Muscle layer of colon (tissue), 2 donors: ENCODE data around the gene GPC6.

ENCODE experiments used
- H3K27ac ChIP-seq: one replicate; pipeline ENCODE4 v1.7.0; 2013; ENCODE audit warnings: low read depth, mild to moderate bottlenecking, low read length, moderate library complexity
- H3K27me3 ChIP-seq, 2 donors: one replicate each; pipeline ENCODE4 v1.7.0; 2013; ENCODE audit warnings: low read length in 2 of 2, mild to moderate bottlenecking in 2 of 2; ENCODE audit not compliant: insufficient read depth in 2 of 2, control insufficient read depth in 1 of 2
- H3K36me3 ChIP-seq: one replicate; pipeline ENCODE4 v1.7.0; 2013; ENCODE audit warnings: mild to moderate bottlenecking, low read length; ENCODE audit not compliant: insufficient read depth
- H3K4me1 ChIP-seq: one replicate; pipeline ENCODE4 v1.7.0; 2013; ENCODE audit warnings: mild to moderate bottlenecking, low read length; ENCODE audit not compliant: insufficient read depth
- H3K4me3 ChIP-seq, 2 donors: one replicate each; pipeline ENCODE4 v1.7.0; 2013; ENCODE audit warnings: low read length in 2 of 2, low read depth in 1 of 2, mild to moderate bottlenecking in 1 of 2, moderate library complexity in 1 of 2
- H3K9ac ChIP-seq: one replicate; pipeline ENCODE4 v1.7.0; 2013; ENCODE audit warnings: low read length
- H3K9me3 ChIP-seq: one replicate; pipeline ENCODE4 v1.7.0; 2013; ENCODE audit warnings: mild to moderate bottlenecking, low read length
- donor health status: abdominal sarcoma.
- donor health status: Adenocarcinoma of cecum.

The GPC6 gene

DNA sequence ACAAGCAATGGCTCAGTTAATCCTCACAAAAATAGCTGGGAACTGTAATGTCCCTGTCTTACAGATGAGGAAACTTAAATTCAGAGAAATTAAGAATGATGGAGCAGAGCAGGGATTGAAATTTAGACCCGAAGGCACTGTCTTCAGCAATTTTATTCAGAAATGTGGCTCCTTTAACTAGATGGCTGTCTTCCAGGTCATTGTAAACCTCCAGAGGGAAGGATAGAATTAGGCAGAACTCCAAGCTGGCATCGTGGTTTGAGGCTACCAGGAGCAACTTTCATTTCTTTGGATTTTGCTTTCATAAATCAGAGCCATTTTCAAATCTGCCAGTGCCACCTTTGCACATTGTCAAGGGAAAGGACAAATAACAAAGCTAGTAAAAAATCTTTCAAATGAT, 913.9 kb downstream of the GPC6 start:
- Histone ChIP-seq H3K9ac (no peak overlapping the region), H3K27ac (no peak overlapping the region), H3K4me3 (no peak overlapping the region), H3K4me1 (peaks cover 7% of the 10 kb centered on the region), H3K27me3 (no peaks in the 10 kb centered on the region), H3K36me3 (no peaks in the 10 kb centered on the region), H3K9me3 (no peaks in the 10 kb centered on the region)

DNA sequence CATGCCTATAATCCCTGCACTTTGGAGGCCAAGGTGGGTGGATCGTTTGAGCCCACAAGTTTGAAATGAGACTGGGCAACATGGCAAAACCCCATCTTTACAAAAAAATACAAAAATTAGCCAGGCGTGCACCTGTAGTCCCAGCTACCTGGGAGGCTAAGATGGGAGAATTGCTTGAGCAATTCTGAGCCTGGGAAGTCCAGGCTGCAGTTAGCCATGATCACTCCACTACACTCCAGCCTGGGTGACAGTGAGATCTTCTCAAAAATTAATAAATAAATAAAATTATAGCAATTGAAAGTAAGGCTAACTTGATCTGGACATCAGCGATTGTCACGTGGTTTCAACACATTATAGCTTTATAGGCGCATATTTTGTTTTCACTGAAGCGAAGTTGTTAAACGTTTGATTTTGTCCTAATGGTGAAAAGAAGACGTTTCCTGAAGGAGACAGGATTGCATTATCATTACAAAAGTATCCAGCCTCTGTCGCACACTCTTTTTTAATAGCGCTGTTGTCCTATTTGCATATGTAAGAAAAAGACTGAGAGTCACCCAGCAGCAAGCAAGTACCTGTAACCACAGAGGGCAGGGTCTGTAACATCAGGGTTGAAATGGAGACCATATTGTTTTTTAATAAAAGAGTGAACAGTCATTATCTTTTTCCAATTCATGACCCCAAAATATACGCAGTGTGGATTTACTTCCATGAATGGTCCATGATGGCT, 917.2 kb downstream of the GPC6 start:
- no peak overlapping the region for H3K9ac ChIP-seq
- H3K4me1 ChIP-seq = peaks cover 7% of the 10 kb centered on the region
- H3K36me3 ChIP-seq = no peaks in the 10 kb centered on the region
- H3K4me3 ChIP-seq = no peak overlapping the region
- H3K27me3 ChIP-seq = no peaks in the 10 kb centered on the region
- H3K9me3 ChIP-seq = no peaks in the 10 kb centered on the region
- no peak overlapping the region for H3K27ac ChIP-seq

DNA sequence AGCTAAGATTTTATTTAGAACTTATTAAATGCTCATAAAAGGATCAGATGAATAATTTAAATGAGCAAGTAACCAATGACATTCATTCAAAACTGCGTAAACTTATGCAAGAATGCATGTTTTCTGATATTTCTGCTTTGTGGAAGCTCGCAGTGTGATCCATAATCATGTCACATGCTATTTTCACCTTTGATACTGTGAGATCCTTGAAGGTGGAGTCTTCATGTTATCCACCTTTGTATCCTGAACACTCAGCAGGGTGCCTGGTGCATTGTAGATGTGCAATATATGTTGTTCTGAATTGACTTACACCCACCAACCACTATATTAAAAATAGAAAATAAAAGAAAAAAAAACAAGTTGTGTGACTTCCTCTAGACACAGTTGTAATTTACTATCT, 919.4 kb downstream of the GPC6 start:
- no peak overlapping the region for H3K4me3 ChIP-seq
- no peaks in the 10 kb centered on the region for H3K9me3 ChIP-seq
- H3K9ac ChIP-seq = no peak overlapping the region
- H3K27me3 ChIP-seq = no peaks in the 10 kb centered on the region
- no peaks in the 10 kb centered on the region for H3K36me3 ChIP-seq
- no peaks in the 10 kb centered on the region for H3K4me1 ChIP-seq
- H3K27ac ChIP-seq = no peak overlapping the region

GRCh38 chr13:94153586-94153985, 927.0 kb downstream of the GPC6 start:
- Histone ChIP-seq H3K4me1 (no peaks in the 10 kb centered on the region), H3K27ac (no peak overlapping the region), H3K36me3 (no peaks in the 10 kb centered on the region), H3K27me3 (no peaks in the 10 kb centered on the region), H3K9me3 (no peaks in the 10 kb centered on the region), H3K9ac (no peak overlapping the region), H3K4me3 (no peak overlapping the region)

DNA sequence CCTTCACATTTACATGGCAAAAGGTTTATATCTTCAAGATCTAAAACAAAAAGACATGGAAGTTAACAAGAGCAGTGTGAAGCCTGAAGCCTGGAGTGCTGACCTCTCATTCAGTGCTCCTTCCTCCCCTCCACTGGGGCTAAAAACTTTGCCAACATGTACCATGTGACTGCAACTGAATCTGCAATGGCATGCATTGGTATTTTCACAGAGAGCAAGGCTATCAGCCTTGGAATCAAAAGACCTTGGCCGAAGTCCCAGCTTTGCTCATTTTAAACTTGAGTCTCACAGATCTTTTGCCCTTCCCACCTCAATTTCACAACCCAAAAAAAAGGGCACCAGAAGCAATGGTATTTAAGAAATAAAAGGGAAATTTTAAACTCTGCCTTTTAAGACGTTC, 927.8 kb downstream of the GPC6 start:
- no peak overlapping the region for H3K27ac ChIP-seq
- H3K4me1 ChIP-seq = no peaks in the 10 kb centered on the region
- no peak overlapping the region for H3K4me3 ChIP-seq
- H3K9me3 ChIP-seq = no peaks in the 10 kb centered on the region
- no peaks in the 10 kb centered on the region for H3K36me3 ChIP-seq
- no peaks in the 10 kb centered on the region for H3K27me3 ChIP-seq
- H3K9ac ChIP-seq = no peak overlapping the region

DNA sequence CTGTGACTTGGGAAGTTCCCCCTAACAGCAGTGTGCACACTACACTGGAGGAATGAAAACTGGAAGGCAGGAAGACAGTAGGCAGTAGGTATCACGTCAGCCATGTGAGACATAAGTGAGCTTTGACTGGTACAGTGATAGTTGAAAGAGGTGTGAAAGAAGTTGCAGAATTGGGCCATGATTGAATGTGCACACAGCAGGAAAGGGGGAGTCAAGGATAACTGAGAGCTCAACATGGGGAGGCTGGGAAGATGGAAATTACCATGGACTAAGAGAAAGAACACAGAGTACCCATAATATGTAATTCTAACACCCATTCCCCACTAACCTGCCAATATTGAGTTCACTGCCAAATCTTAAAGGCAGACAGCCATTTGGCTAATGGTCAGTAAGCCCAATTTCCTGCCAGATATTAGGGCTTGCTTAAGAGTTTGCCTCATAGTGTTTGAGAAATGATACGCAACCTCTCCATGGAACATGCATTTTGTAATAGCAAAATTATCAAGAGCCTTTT, 931.2 kb downstream of the GPC6 start:
- Histone ChIP-seq H3K36me3 (no peaks in the 10 kb centered on the region), H3K27ac (no peak overlapping the region), H3K27me3 (no peaks in the 10 kb centered on the region), H3K4me3 (no peak overlapping the region), H3K9me3 (no peaks in the 10 kb centered on the region), H3K4me1 (no peaks in the 10 kb centered on the region), H3K9ac (no peak overlapping the region)

DNA sequence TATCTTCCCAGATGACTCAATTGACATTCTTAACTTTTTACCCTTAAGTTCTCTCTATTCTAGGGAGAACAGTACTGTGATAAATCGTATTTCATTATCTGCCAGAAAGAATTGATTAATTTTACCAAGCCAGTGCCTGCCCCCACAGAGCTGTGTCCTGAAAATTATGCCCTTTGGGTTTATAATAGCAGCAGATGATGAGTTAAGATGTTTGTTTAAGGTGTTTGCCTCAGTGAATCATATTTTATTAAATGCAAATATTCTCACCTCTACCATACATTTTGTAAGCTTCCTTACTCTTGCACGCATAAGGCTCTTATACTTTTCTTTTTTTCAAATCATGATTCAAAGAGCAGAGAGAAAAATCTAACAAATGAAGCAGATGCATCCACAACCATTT, 934.3 kb downstream of the GPC6 start:
- Histone ChIP-seq H3K27me3 (no peaks in the 10 kb centered on the region), H3K27ac (no peak overlapping the region), H3K4me1 (no peaks in the 10 kb centered on the region), H3K9me3 (no peaks in the 10 kb centered on the region), H3K9ac (no peak overlapping the region), H3K36me3 (no peaks in the 10 kb centered on the region), H3K4me3 (no peak overlapping the region)

DNA sequence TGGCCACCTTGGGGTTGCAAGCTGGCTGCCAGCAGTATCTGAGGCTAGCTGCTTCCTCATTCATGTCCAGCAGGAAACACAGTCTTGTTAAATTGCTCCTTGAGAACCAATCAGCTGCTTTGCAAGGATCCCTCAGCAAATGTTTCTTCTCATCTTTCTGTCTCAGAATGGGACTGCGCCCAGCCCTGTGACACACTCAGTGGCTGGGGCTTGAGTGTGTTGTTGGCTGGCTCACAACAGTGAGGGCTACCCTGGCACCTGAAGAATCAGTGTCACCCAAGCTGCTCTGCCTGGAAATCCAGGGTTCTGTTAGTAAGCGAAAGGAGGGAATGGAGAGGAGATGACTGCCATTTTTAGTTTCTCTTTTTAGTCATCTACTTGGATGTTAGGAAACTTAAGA, 935.7 kb downstream of the GPC6 start:
- no peaks in the 10 kb centered on the region for H3K36me3 ChIP-seq
- no peaks in the 10 kb centered on the region for H3K9me3 ChIP-seq
- no peaks in the 10 kb centered on the region for H3K27me3 ChIP-seq
- H3K9ac ChIP-seq = no peak overlapping the region
- H3K27ac ChIP-seq = no peak overlapping the region
- H3K4me3 ChIP-seq = no peak overlapping the region
- no peaks in the 10 kb centered on the region for H3K4me1 ChIP-seq

- no peaks in the 10 kb centered on the region for H3K27me3 ChIP-seq
- H3K27ac ChIP-seq = no peak overlapping the region
- H3K9me3 ChIP-seq = no peaks in the 10 kb centered on the region
- H3K36me3 ChIP-seq = no peaks in the 10 kb centered on the region
- H3K4me3 ChIP-seq = no peak overlapping the region
- no peak overlapping the region for H3K9ac ChIP-seq
- H3K4me1 ChIP-seq = no peaks in the 10 kb centered on the region
Observed at GRCh38 chr13:94163535-94163934, 936.9 kb downstream of the GPC6 start.

DNA sequence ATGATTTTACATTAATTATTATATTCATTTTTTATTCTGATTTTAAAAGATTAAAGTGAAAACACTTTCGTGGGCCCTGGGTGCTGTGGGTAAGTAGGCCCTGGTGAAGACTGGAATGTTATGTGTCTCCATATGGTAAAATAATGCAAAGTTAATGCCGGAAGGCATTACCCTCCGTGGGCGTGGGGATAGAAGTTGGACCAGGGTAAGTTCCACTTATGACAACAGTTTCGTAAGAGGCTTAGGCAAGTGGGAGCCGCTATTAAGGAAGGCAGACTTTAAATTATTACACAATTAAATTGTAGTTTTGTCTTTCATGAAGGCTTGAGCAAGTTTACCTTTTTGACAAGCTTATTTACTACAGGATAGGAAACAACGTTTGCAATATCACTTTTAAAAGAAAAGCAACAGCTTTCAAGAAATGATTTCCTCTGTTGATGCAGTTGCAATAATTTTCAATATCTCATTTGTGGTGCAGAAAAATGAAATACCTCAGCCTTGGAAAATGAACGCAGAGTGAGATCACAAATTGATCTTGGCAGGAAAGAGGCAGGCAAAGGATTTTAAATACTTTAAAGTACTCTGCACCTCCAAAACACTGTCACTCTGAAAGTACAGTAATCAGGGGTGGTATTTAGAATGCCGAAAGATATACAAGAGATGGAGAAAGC, 942.3 kb downstream of the GPC6 start:
- Histone ChIP-seq H3K4me3 (no peak overlapping the region), H3K27me3 (no peaks in the 10 kb centered on the region), H3K27ac (no peak overlapping the region), H3K9me3 (no peaks in the 10 kb centered on the region), H3K4me1 (peaks cover 7% of the 10 kb centered on the region), H3K36me3 (no peaks in the 10 kb centered on the region), H3K9ac (no peak overlapping the region)

DNA sequence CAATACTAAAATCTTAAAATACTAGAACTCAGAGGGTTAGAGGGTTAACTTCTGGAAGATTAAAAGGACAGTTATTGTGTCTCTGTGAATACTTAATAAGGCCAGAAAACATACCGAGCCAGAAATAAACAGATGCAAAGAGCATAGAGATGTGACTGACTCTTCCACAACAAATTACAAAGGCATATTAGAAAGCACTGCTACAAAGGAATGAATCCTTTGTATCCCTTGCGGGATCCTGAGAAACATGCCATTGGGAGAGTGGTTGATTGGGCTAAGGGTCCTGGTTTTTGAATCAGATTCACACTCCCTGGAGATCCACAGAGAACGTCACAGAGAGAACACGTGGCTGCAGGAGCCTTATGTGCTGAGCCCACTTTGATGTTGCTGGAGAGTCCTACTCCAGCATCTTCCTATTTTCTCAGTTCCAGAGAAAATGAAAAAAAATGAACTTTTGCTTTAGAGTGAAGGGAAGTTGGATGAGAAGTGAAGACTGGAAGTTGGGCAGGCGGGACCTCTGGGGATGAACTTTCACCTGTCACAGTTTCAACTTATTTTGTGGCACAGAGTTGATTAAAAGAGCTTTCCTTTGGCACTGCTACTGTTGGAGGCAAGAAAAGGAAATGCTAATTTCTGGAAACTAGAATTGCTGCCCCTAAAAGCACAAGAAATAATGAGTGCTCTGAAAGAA, 943.0 kb downstream of the GPC6 start:
- Histone ChIP-seq H3K36me3 (no peaks in the 10 kb centered on the region), H3K9ac (no peak overlapping the region), H3K9me3 (no peaks in the 10 kb centered on the region), H3K27ac (no peak overlapping the region), H3K4me3 (no peak overlapping the region), H3K27me3 (no peaks in the 10 kb centered on the region), H3K4me1 (peaks cover 7% of the 10 kb centered on the region)
